Stimulated activated CD4-positive, alpha-beta T cell treated with anti-CD3 and anti-CD28 coated beads, TNF-alpha, amount 100 ng/mL, for 1 hour (primary cell): Measurements from ENCODE around the gene EVA1C.
"Not testable (repeated sequence)": the region's sequence is repeated elsewhere in the genome, so short reads cannot be mapped to it uniquely, and the experiment has no call there.

Experiments
- DNase-seq, 3 donors: peaks; one replicate each; pipeline ENCODE4 v3.0.0-alpha.2; 2020; ENCODE audit warnings: low read depth in 3 of 3, low spot score in 1 of 3

Gene EVA1C

DNA sequence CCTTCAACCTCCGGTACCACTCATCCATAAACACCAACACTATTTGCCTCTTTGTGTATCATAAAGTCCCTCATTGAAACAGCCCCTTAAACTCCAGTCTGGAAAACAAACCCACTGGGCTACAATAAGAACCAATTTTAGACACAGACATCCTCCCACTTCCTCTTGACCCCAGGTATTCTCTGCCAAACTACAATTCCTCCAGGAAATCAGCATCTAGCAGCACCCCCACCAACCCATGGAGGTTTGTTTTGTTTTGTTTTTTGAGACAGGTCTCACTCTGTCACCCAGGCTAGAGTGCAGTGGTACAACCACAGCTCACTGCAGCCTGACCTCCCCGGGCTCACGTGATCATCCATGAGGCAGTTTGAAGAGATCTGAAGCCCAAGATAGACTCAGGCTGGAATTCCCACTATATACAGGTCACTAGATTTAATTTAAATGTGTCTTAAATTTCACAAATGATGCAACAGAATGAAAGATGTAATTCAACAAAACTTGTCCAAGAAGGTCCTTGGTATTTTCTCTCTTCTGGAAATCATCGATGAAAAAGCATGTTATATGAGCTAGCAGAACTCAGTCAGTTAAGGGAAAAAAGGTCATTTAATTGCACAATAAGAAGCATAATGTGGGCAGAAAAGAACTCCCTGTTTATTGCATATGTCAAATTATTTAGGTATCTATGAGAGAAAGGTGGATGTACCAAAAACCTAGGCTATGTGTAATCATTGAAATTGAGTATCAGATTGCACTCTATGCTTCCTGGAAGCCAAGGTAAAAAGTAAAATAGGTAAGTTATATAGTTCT is 142.5 kb downstream of the EVA1C start:
- no peak for DNase-seq

DNA sequence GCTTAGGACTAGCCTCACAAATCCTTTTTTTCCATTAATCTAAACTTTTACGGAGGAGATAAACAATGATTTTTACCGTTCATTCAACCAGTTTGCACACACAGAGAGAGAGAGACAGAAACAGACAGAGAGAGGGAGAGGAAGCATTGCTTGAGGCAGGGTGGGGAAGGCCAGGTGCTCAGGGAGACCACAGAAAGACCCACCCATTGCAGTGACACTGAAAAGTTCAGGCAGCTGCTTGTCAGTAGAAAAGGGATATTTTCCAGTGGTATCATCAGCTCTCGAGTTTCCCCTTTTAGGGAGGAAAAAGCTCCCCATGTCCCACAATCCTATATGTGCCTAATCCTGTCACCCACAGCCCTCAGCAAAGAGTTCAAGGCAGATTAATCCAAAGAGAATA is 145.6 kb downstream of the EVA1C start:
- DNase-seq = no peak

DNA sequence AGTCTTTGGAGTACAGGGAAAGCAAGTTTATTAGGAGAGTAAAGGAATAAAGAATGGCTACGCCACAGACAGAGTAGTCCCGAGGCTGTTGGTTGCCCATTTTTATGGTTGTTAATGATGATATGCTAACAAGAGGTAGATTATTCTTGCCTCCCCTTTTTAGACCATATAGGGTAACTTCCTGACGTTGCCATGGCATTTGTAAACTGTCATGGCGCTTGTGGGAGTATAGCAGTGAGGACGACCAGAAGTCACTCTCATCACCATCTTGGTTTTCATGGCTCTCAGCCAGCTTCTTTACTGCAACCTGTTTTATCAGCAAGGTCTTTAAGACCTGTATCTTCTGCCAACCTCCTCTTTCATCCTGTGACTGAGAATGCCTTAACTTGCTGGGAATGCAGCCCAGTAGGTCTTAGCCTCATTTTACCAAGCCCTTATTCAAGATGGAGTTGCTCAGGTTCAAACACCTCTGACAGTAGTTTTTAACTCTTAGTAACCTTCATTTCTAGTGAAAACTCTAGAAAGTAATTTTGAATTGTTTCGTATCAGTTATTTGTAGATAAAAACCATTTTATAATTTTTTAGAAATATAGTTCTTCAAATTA is 146.6 kb downstream of the EVA1C start:
- no peak for DNase-seq

DNA sequence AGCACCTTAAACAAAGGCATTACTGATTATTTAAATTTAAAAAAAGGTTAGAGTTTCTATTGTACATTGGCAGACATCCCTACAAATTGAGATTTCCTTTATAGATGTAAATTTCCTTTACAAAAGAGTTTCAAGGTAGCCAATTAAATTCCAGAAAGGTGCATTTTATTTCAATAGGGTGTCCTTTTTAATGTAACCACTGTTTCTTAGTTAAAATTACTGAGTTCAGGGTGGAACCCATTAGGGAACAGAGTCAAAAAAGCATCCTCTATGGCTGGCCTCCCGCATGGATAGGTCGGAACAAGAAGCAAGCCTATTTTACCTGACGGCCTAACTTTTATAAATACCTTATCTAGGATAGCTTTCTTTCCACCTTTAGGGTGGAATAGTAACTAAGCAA is 148.4 kb downstream of the EVA1C start:
- no peak for DNase-seq

DNA sequence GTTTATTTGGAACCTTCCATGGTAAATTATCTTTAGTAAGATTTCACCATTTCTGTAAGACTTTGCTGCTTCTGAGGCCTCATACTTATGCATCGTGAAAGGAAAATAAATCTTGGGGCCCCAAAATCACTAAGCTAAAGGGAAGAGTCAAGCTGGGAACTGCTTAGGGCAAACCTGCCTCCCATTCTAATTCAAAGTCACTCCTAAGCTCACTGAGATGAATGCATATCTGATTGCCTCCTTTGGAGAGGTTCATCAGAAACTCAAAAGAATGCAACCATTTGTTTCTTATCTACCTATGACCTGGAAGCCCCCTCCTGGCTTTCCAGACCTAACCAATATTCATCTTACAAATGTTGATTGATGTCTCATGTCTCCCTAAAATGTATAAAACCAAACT is 149.0 kb downstream of the EVA1C start:
- DNase-seq = not testable (repeated sequence)

DNA sequence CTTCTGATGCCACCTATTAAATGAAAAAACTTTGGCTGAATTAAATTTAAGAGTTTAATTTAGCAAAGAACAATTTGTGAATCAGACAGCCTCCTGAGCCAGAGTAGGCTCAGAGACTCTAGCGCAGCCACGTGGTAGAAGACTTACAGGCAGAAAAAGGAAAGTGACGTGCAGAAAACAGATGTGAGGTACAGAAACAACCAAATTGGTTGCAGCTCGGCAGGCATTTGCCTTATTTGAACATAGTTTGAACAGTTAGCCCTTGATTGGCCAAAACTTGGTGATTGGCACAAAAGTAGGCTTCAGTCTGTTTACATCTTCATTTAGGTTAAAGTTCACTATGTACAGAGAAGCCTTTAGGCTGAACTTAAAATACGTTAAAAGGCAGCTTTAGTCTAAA is 149.9 kb downstream of the EVA1C start:
- no peak for DNase-seq

DNA sequence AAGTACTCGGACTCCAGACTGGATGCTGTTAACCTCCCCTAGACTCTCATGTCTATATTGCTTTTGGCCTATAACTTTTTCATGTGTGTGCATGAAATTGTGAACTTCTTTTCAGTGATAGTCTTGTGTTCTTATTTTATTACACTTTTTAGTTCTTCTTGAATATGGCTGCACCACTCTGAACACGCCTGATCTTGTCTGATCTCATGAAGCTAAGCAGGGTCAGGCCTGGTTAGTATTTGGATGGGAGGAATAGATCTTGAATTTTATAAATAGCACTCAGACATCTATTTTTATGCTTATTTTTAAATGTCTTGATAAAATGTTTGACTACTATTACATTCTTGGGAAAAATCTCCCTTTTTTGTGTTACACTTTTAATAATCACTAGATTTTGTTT is 150.4 kb downstream of the EVA1C start:
- DNase-seq = no peak
